ENCODE data around the gene PDGFA. TPM values are rescaled to one million over a fixed set of nuclear protein-coding genes. Genes with fewer than 3 reads are reported as not detected.

PDGFA gene
- total RNA-seq, 2 experiments from 2014 or later = 5.2 to 5.3 TPM

- peaks cover 6% of the 10 kb centered on the region for H3K4me1 Mint-ChIP-seq
- DNase-seq (no peak), ATAC-seq (no peak)
- no peak overlapping the region for H3K27ac Mint-ChIP-seq
- ChIA-PET CTCF (interaction anchor here (0.6 kb wide), 1 partner anchor 90 kb away, joined by 3 read pairs; no protein-coding TSS in a partner anchor), POLR2A (no interaction called here)
- intact Hi-C loops (cut with DNase I, micrococcal nuclease) = no loop called here
- H3K9me3 Mint-ChIP-seq (ENCODE audit: low read depth) = no peaks in the 10 kb centered on the region
- peaks cover 14% of the 10 kb centered on the region for H3K27me3 Mint-ChIP-seq
- no peaks in the 10 kb centered on the region for H3K36me3 Mint-ChIP-seq (ENCODE audit: low read depth)
- H3K4me3 Mint-ChIP-seq = no peak overlapping the region
Measured at GRCh38 chr7:527723-528122, 8.1 kb upstream of the PDGFA start.

- POLR2A ChIA-PET = no interaction called here
- Mint-ChIP-seq H3K9me3 (ENCODE audit: low read depth) (no peaks in the 10 kb centered on the region), H3K27ac (no peak overlapping the region), H3K36me3 (ENCODE audit: low read depth) (no peaks in the 10 kb centered on the region), H3K4me3 (no peak overlapping the region), H3K4me1 (peaks cover 5% of the 10 kb centered on the region), H3K27me3 (peaks cover 17% of the 10 kb centered on the region)
- no peak for DNase-seq
- CTCF ChIA-PET = interaction anchor here (0.6 kb wide), 1 partner anchor 261 kb away, joined by 3 read pairs; no protein-coding TSS in a partner anchor
- intact Hi-C loops (cut with DNase I, micrococcal nuclease) = no loop called here
- no peak for ATAC-seq
Measured at GRCh38 chr7:526460-527034, 6.9 kb upstream of the PDGFA start.

DNA sequence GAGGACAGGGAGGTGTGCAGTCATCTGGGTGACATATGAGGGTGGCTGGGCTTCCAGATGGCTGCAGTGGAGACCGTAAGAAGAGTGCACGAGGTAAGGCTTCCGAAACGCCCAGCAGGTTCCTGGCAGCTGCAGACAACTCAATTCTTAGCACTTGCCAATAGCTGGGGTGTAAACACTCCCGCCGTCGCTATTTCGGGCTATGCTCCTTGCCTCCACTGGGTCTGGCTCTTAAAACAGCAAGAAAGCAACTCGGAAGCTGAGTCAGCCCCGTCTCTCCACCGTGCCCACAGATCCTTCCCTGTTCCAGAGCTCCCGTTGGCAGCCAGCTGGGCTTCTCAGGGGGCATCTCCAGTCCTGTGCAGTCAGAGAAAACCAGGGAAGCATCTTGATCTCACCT is 6.1 kb upstream of the PDGFA start:
- no peaks in the 10 kb centered on the region for H3K9me3 Mint-ChIP-seq (ENCODE audit: low read depth)
- intact Hi-C loops (cut with DNase I, micrococcal nuclease) = no loop called here

GRCh38 chr7:524800-525199 is 5.2 kb upstream of the PDGFA start:
- ChIA-PET POLR2A (no interaction called here), CTCF (interaction anchor here (1.1 kb wide), 1 partner anchor 10 kb away, joined by 3 read pairs; no protein-coding TSS in a partner anchor)
- Mint-ChIP-seq H3K27me3 (peaks cover 22% of the 10 kb centered on the region), H3K27ac (no peak overlapping the region), H3K4me3 (no peak overlapping the region), H3K4me1 (peaks cover 6% of the 10 kb centered on the region), H3K9me3 (ENCODE audit: low read depth) (no peaks in the 10 kb centered on the region), H3K36me3 (ENCODE audit: low read depth) (no peaks in the 10 kb centered on the region)
- intact Hi-C loops (cut with DNase I, micrococcal nuclease) = loop anchor here in 1 of 2 experiments (5.0 kb wide), 1 partner anchor 78 kb away; no protein-coding TSS in a partner anchor
- no peak for ATAC-seq
- DNase-seq = no peak

More for the DNA sequence above, 6.1 kb upstream of the PDGFA start:
- CTCF ChIA-PET = interaction anchor here (1.1 kb wide), 1 partner anchor 9 kb away, joined by 3 read pairs; no protein-coding TSS in a partner anchor
- DNase-seq (no peak), ATAC-seq (no peak)
- Mint-ChIP-seq H3K36me3 (ENCODE audit: low read depth) (no peaks in the 10 kb centered on the region), H3K27me3 (peaks cover 23% of the 10 kb centered on the region), H3K4me1 (peaks cover 6% of the 10 kb centered on the region), H3K27ac (no peak overlapping the region), H3K4me3 (no peak overlapping the region)
- POLR2A ChIA-PET = no interaction called here

GRCh38 chr7:523347-524336 is 4.0 kb upstream of the PDGFA start:
- Mint-ChIP-seq H3K4me3 (no peak overlapping the region), H3K9me3 (ENCODE audit: low read depth) (no peaks in the 10 kb centered on the region), H3K27ac (no peak overlapping the region), H3K36me3 (ENCODE audit: low read depth) (no peaks in the 10 kb centered on the region), H3K27me3 (peaks cover 22% of the 10 kb centered on the region), H3K4me1 (peaks cover 6% of the 10 kb centered on the region)
- intact Hi-C loops (cut with DNase I, micrococcal nuclease) = loop anchor here in 1 of 2 experiments (5.0 kb wide), 1 partner anchor 79 kb away; no protein-coding TSS in a partner anchor
- ATAC-seq = no peak
- CTCF ChIA-PET = interaction anchor here (0.6 kb wide), 1 partner anchor 701 kb away, joined by 3 read pairs; no protein-coding TSS in a partner anchor
- POLR2A ChIA-PET = no interaction called here
- DNase-seq = no peak

DNA sequence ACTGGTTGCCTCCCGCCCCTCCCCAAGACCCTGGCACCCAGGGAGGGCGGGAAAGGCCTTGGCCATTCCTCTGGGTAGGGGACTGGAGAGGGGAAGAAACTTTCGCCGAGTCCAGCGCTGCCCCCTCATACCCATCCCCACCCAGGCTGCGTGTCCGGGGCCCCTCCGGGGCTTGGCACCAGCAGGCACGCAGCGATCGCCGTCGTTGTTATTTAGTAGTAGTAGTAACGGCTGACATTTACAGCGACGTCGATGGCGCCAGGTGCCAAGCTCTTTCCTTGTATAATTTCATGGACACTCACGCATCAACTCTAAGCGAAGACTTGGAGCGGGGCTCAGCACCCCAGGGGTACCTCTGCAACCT is 3.3 kb upstream of the PDGFA start:
- DNase-seq (no peak), ATAC-seq (no peak)
- Mint-ChIP-seq H3K4me3 (no peak overlapping the region), H3K27ac (no peak overlapping the region), H3K4me1 (peaks cover 9% of the 10 kb centered on the region), H3K9me3 (ENCODE audit: low read depth) (no peaks in the 10 kb centered on the region), H3K27me3 (peaks cover 25% of the 10 kb centered on the region), H3K36me3 (ENCODE audit: low read depth) (no peaks in the 10 kb centered on the region)
- ChIA-PET POLR2A (no interaction called here), CTCF (no interaction called here)
- intact Hi-C loops (cut with DNase I, micrococcal nuclease) = loop anchor here in 1 of 2 experiments (5.0 kb wide), 1 partner anchor 79 kb away; no protein-coding TSS in a partner anchor

GRCh38 chr7:522071-522950 is 2.7 kb upstream of the PDGFA start:
- peak overlapping the region; percentile 21 for H3K4me3 Mint-ChIP-seq
- CTCF ChIA-PET = interaction anchor here (0.6 kb wide), 1 partner anchor 521 kb away, joined by 3 read pairs; no protein-coding TSS in a partner anchor
- intact Hi-C loops (cut with DNase I, micrococcal nuclease) = loop anchor here in 1 of 2 experiments (5.0 kb wide), 1 partner anchor 80 kb away; no protein-coding TSS in a partner anchor

GRCh38 chr7:521221-522070 is 1.8 kb upstream of the PDGFA start:
- no peak for ATAC-seq
- Mint-ChIP-seq H3K27me3 (peaks cover 29% of the 10 kb centered on the region), H3K4me3 (no peak overlapping the region), H3K9me3 (ENCODE audit: low read depth) (no peaks in the 10 kb centered on the region), H3K27ac (no peak overlapping the region), H3K4me1 (peaks cover 13% of the 10 kb centered on the region), H3K36me3 (ENCODE audit: low read depth) (no peaks in the 10 kb centered on the region)
- DNase-seq = peak; percentile 20
- CTCF ChIA-PET = no interaction called here
- POLR2A ChIA-PET = no interaction called here
- intact Hi-C loops (cut with DNase I, micrococcal nuclease) = loop anchor here in 1 of 2 experiments (5.0 kb wide), 1 partner anchor 81 kb away; no protein-coding TSS in a partner anchor

More at GRCh38 chr7:522071-522950, 2.7 kb upstream of the PDGFA start:
- ATAC-seq = no peak
- Mint-ChIP-seq H3K9me3 (ENCODE audit: low read depth) (no peaks in the 10 kb centered on the region), H3K4me1 (peaks cover 13% of the 10 kb centered on the region), H3K27ac (no peak overlapping the region), H3K36me3 (ENCODE audit: low read depth) (no peaks in the 10 kb centered on the region), H3K27me3 (peaks cover 29% of the 10 kb centered on the region)
- DNase-seq = peak; percentile 51
- POLR2A ChIA-PET = no interaction called here

- Mint-ChIP-seq H3K9me3 (ENCODE audit: low read depth) (no peaks in the 10 kb centered on the region), H3K4me3 (no peak overlapping the region), H3K36me3 (ENCODE audit: low read depth) (no peaks in the 10 kb centered on the region), H3K27me3 (peaks cover 35% of the 10 kb centered on the region), H3K27ac (no peak overlapping the region), H3K4me1 (peaks cover 13% of the 10 kb centered on the region)
- ATAC-seq (no peak), DNase-seq (peak; percentile 26)
- ChIA-PET CTCF (interaction anchor here (0.6 kb wide), 2 partner anchors 44 to 292 kb away, joined by 3 to 4 read pairs; no protein-coding TSS in a partner anchor), POLR2A (no interaction called here)
- intact Hi-C loops (cut with DNase I, micrococcal nuclease) = loop anchor here in 1 of 2 experiments (5.0 kb wide), 1 partner anchor 82 kb away; no protein-coding TSS in a partner anchor
Measured at GRCh38 chr7:520503-521161, 986 bp upstream of the PDGFA start.
